ENCODE data around the gene C1orf232. TPM values are rescaled to one million over a fixed set of nuclear protein-coding genes. Genes with fewer than 3 reads are reported as not detected.

The C1orf232 gene
- total and polyA plus RNA-seq, 7 donors: not detected

DNA sequence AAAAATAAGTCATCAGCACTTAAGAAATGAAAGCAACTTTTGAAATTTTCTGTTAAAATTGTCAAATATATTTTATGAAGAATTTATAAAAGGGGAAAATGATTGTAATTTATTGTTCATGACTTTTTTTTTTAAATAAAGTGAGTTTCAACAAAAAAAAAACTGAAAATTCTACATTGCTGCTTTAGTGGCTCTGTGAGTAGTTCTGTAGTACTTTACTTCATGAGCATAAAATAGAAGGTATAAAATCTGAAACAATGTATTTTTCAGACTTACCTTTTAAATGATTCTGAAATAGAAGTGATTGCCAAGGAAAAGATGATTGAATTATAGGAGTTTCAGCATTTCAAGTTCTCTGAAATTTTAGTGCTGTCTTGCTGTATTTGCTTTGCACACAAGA is 43.4 kb downstream of the C1orf232 start:
- DNase-seq: no peak
- intact Hi-C loops (cut with DNase I): no loop called here
- H3K27ac ChIP-seq: peak overlapping the region; percentile 76
- peaks cover 65% of the 10 kb centered on the region for H3K4me1 ChIP-seq
- H3K36me3 ChIP-seq (ENCODE audit: insufficient read depth in 1 of 2, low read depth in 1 of 2): peaks cover 0 to 8% of the 10 kb centered on the region in 2 donors
- ATAC-seq: no peak
- no peaks in the 10 kb centered on the region for H3K27me3 ChIP-seq (ENCODE audit: insufficient read depth in 3 of 3, low read length in 2 of 3)
- TF ChIP-seq, protein P1, sequence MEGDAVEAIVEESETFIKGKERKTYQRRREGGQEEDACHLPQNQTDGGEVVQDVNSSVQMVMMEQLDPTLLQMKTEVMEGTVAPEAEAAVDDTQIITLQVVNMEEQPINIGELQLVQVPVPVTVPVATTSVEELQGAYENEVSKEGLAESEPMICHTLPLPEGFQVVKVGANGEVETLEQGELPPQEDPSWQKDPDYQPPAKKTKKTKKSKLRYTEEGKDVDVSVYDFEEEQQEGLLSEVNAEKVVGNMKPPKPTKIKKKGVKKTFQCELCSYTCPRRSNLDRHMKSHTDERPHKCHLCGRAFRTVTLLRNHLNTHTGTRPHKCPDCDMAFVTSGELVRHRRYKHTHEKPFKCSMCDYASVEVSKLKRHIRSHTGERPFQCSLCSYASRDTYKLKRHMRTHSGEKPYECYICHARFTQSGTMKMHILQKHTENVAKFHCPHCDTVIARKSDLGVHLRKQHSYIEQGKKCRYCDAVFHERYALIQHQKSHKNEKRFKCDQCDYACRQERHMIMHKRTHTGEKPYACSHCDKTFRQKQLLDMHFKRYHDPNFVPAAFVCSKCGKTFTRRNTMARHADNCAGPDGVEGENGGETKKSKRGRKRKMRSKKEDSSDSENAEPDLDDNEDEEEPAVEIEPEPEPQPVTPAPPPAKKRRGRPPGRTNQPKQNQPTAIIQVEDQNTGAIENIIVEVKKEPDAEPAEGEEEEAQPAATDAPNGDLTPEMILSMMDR (IDR thresholded peaks at IDR 0.05): no peak
- H3K9me3 ChIP-seq: no peaks in the 10 kb centered on the region
- no peak overlapping the region for H3K4me3 ChIP-seq

DNA sequence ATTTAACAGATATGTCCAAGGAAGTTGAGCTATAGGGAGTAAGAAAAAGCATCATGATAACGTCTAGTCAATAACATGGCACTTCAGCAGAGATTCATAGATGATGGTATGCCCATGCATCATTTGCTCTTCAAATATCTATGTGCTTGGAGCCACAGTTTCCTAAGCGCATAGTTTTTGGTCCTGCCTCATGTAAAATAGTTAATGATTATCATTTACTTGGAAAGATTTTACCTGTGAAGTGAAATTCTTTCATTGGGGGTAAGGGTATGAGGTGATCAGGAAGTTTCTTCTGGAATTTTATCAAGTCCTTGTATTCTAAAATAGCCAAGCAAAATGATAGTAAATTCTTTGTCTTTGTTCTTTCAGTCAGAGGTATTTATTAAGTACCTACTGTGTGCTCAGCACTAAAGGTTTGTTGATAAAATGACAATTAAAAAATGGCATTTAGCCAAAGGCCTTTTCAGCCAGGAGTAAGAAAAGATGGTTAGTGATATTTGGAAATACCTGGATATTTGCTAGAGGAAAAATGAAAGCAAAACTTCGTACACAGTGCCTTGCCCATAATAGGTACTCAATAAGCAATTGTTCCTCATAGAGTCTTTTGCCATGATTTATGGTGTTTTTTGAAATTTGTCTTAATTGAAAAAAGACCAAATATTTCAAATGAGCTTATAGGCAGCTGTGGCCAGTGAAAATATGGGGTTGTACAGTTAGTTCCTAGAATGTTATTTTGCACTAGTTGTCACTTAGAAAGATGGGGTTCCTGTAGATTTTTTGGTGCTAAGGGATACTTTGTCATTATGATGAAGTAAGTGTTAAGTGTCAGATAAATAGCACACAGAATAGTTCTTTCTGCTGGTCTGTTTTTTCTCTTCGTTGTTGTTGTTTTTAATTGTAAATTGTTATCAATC is 44.1 kb downstream of the C1orf232 start:
- DNase-seq (no peak), ATAC-seq (no peak)
- Histone ChIP-seq H3K4me3 (no peak overlapping the region), H3K9me3 (no peaks in the 10 kb centered on the region), H3K36me3 (ENCODE audit: insufficient read depth in 1 of 2, low read depth in 1 of 2) (peaks cover 0 to 8% of the 10 kb centered on the region in 2 donors), H3K27ac (peak overlapping the region; percentile 76), H3K27me3 (ENCODE audit: insufficient read depth in 3 of 3, low read length in 2 of 3) (no peaks in the 10 kb centered on the region), H3K4me1 (peaks cover 65% of the 10 kb centered on the region)
- TF ChIP-seq, protein P1 (IDR thresholded peaks at IDR 0.05): no peak
- 82 to 89% (median 83%) methylated on average over 4 of the region's 4 CpGs for whole genome bisulfite sequencing, 3 donors
- intact Hi-C loops (cut with DNase I): no loop called here

DNA sequence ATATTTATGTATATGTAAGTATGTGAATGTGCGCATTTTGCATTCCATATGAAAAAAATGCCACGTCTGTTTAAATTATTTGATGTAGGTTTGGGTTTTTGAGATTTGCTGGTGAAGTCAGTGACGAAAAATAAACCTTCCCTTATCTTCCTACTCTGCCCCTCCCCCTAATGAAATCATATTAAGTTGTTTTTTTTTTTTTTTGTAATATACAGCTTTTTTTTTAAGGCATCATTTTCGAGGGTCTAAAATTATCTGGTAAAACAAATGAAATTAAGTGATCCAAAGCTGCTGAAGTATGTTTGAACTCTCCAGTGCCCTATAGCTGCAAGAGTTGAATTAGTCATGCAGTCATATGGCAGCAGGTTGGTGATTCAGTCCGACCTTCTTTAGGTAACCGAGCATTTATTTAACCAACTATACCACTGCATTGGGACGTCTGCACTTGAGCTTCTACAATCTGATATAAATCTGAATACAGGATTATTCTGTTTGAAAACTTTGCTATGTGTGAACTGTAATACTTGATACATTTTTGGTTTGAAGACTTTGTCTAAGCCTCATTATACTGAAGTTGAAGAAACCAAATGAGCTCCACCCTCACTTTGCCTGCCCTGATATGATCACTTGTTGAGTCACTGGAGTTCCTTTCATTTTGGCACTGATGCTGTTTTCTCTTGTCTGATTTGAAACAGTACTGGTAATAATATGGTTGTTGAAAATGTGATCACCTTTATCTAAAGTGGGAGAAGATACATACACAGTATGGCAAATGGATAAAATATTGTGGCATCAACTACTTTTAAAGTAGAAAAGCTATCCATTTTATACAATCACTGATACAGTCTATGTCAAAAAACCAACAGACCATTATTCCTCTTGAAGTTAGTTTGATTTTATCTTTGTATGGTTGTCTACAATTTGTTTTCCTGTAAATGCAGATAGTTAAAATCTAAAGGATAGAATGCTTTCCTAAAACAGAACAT is 45.5 kb downstream of the C1orf232 start:
- Histone ChIP-seq H3K27ac (peak overlapping the region; percentile 76), H3K36me3 (ENCODE audit: insufficient read depth in 1 of 2, low read depth in 1 of 2) (peaks cover 0 to 22% of the 10 kb centered on the region in 2 donors), H3K4me3 (peak overlapping the region; percentile 7), H3K9me3 (no peaks in the 10 kb centered on the region), H3K4me1 (peaks cover 63% of the 10 kb centered on the region), H3K27me3 (ENCODE audit: insufficient read depth in 3 of 3, low read length in 2 of 3) (no peaks in the 10 kb centered on the region)
- ATAC-seq (peak; percentile 77 to 83 (median 80)), DNase-seq (no peak)
- TF ChIP-seq, protein P1 (IDR thresholded peaks at IDR 0.05): no peak
- intact Hi-C loops (cut with DNase I): no loop called here
- WGBS, 3 donors: 79 to 85% (median 84%) methylated on average over 7 of the region's 7 CpGs

DNA sequence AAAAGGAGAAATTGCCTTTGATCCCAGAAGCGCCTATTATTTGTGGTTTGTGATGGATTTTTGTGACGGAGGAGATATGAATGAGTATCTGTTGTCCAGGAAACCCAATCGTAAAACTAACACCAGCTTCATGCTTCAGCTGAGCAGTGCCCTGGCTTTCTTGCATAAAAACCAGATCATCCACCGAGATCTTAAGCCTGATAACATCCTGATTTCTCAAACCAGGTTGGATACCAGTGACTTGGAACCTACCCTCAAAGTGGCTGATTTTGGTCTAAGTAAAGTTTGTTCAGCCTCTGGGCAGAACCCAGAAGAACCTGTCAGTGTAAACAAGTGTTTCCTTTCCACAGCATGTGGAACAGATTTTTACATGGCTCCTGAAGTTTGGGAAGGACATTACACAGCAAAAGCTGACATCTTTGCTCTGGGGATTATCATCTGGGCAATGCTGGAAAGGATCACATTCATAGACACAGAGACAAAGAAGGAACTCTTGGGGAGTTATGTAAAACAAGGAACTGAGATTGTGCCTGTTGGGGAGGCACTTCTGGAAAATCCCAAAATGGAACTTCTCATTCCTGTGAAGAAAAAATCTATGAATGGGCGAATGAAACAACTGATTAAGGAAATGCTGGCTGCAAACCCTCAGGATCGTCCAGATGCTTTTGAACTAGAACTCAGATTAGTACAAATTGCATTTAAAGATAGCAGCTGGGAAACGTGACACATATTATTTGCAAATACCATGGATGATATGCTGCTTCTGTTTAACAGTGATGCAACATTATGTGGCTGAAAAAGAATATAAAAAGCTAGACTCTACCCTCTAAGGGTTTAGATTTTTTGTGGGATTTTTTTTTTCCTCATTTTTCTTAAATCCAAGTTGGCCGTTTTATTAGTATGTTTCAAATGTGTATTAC is 46.6 kb downstream of the C1orf232 start:
- 48 to 72% (median 50%) methylated on average over 8 of the region's 8 CpGs for WGBS, 3 donors
- H3K27me3 ChIP-seq (ENCODE audit: insufficient read depth in 3 of 3, low read length in 2 of 3): no peaks in the 10 kb centered on the region
- peaks cover 51% of the 10 kb centered on the region for H3K4me1 ChIP-seq
- intact Hi-C loops (cut with DNase I): no loop called here
- peak in 1 of 4 donors; percentile 40 for ATAC-seq
- no peaks in the 10 kb centered on the region for H3K9me3 ChIP-seq
- TF ChIP-seq, protein P1 (IDR thresholded peaks at IDR 0.05): no peak
- H3K27ac ChIP-seq: peak overlapping the region; percentile 76
- peaks cover 0 to 34% of the 10 kb centered on the region in 2 donors for H3K36me3 ChIP-seq (ENCODE audit: insufficient read depth in 1 of 2, low read depth in 1 of 2)
- DNase-seq: no peak
- H3K4me3 ChIP-seq: peak overlapping the region; percentile 14
